Stimulated activated CD4-positive, alpha-beta T cell treated with anti-CD3 and anti-CD28 coated beads, Interleukin-4, amount 100 ng/mL, for 1 hour (primary cell): ENCODE results near the gene AFMID.
"Not testable (repeated sequence)": the region's sequence is repeated elsewhere in the genome, so short reads cannot be mapped to it uniquely, and the experiment has no call there.

Source experiments
- DNase-seq: peaks from one replicate; pipeline ENCODE4 v3.0.0-alpha.2; 2020

Gene AFMID

GRCh38 chr17:78224231-78225087 is 37.3 kb downstream of the AFMID start:
- DNase-seq, result no peak

GRCh38 chr17:78225088-78225865 is 38.1 kb downstream of the AFMID start:
- DNase-seq, result no peak

- no peak for DNase-seq
These were observed 39.0 kb downstream of the AFMID start for GRCh38 chr17:78226055-78226758.

DNA sequence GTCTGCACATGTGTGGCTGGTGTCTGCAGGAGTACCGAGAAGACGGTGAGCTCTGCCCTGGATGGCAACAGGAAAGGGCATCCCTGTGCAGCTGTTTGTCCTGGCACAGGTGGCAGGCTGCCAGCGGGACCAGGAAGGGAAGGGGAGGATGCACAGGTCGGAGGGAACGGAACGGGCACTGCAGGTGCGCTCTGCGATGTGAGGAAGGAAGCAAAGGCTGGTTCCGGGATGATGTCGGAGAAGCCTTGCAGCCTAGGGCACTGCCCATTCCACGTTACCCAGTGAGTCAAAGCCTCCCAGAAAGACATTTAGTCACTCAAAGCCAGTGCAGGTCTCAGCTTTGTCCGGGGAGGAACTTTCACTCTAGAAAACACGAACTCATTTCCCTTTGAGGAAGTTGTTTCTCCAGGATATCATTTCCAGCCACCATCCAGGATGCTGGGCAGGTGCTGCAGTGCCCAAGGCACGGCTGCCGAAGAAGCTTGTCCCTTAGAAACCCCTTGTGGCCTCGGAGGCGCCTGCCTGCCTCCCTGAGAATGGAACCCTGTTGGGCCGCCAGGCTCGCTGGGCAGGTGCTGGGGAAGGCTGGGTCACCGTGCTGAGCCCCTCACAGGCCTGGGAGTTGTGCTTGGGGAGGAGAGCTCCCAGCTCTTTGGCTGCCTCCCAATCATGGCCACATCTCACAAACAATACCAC is 39.7 kb downstream of the AFMID start:
- no peak for DNase-seq

DNA sequence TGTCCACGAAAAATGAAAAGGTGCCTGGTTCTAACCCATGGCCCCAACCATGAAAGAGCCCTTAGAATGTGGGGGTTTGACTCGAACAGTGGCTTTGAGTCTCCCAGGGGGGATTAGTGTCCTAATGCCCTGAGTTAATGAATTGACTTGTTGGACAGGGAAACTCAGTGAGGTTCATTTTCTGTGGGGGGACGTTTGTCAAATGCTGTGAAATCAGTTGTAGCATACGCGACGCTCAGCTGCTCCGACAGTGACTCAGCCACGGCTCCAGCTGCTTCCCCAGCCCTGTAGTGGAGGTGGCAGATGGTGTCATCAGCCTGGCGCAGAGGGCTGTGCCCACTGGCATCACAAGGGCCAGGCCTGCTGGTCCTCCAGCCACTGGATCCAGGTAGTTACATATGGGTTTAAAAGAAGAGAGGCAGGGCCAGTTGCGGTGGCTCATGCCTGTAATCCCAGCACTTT is 40.3 kb downstream of the AFMID start:
- DNase-seq, result no peak

- no peak for DNase-seq
These were observed 41.0 kb downstream of the AFMID start for GRCh38 chr17:78228176-78228575.

GRCh38 chr17:78230252-78230962 is 43.2 kb downstream of the AFMID start:
- no peak for DNase-seq

- no peak for DNase-seq
These were observed 44.1 kb downstream of the AFMID start, which contains the start of gene TMEM235 for GRCh38 chr17:78230996-78231935. TSS of gene TMEM235 (plus strand) at chr17:78231631. CDS start at chr17:78232024, 393 bp downstream.

DNA sequence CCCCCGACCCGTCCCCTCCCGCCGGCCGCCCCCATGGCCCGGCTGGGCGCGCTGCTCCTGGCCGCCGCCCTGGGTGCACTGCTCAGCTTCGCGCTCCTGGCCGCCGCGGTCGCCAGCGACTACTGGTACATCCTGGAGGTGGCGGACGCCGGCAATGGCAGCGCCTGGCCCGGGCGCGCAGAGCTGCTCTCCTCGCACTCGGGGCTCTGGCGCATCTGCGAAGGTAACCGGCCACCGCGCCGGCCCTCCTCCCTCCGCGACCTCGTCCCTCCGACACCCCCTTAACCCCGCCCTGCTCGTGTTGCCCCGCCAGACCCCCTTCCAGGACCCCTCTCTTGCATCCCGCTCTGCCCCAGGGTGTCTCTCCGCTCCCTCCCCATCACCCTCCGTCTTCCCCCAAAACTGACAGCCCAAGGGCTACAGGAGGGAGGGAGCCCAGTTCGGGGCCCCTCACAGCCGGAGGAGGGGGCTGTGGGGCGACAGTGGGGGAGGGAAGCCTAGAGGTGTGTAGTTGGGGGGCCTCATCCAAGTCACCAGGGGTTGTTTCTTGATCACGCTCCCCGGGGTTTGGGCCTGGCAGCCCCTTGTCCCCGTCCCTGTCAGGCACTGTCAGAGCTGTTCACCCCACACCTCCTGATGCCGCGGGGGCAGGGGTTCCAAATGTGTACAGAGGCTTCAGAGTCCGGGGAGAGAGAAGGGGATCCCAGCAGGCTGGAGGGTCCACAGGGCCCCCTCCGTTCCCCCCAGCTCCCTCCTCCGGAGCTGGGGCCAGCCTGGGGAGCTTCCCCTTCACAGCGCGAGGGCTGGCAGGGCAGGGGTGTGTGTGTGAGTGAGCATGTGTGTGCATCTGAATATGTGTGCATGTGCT is 45.1 kb downstream of the AFMID start:
- DNase-seq, result peak; percentile 29

- DNase-seq, result no peak
These were observed 45.7 kb downstream of the AFMID start for GRCh38 chr17:78232859-78233173.

GRCh38 chr17:78233678-78234077 is 46.5 kb downstream of the AFMID start:
- no peak for DNase-seq

DNA sequence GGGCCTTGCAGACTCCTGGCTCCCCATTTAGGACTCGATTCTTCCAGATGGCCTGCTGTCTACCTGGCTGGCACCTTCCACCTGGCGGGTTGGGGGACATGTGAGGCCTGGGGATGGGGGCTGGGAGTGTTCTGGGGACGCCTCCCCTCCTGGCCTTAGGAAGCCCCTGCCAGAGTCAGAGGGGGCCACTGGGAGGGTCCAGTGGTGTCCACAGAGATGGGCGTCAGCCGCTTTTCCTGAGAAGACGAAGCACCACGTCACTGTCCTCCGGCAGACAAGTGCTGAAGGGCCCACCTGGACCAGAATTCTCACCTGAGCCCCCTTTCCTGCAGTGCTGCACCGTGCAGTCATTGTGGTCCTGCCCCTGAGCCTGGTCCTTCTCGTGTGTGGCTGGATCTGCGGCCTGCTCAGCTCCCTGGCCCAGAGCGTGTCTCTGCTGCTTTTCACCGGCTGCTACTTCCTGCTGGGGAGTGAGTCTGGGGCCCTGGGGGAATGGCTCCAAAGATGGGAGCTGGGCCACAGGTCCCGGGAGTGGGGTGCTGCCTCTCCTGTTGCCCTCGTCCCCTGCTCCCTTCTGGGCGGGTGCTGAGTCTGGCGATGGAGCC is 47.2 kb downstream of the AFMID start:
- DNase-seq, result no peak

GRCh38 chr17:78235022-78235421 is 47.9 kb downstream of the AFMID start:
- not testable (repeated sequence) for DNase-seq

GRCh38 chr17:78235885-78236284 is 48.7 kb downstream of the AFMID start:
- DNase-seq, result no peak

- DNase-seq, result no peak
These were observed 49.4 kb downstream of the AFMID start for GRCh38 chr17:78236362-78237127.

- DNase-seq, result no peak
These were observed 50.3 kb downstream of the AFMID start for GRCh38 chr17:78237401-78238012.

- DNase-seq, result no peak
These were observed 51.8 kb downstream of the AFMID start for GRCh38 chr17:78238823-78239488.
